Activated naive CD8-positive, alpha-beta T cell treated with anti-CD3 and anti-CD28 coated beads for 36 hours (primary cell): ENCODE data around the gene APLF. TPM values are rescaled to one million over a fixed set of nuclear protein-coding genes. Genes with fewer than 3 reads are reported as not detected.

Source experiments
- DNase-seq: peaks from one replicate; pipeline ENCODE4 v3.0.0; 2021
- H3K27ac Mint-ChIP-seq: one replicate; pipeline ENCODE4 v1.8.0; 2022; ENCODE audit warnings: mild to moderate bottlenecking, moderate library complexity, mixed read lengths
- H3K27me3 Mint-ChIP-seq: one replicate; pipeline ENCODE4 v1.8.0; 2022; ENCODE audit warnings: mild to moderate bottlenecking, mixed read lengths
- H3K36me3 Mint-ChIP-seq: one replicate; pipeline ENCODE4 v1.8.0; 2021; ENCODE audit warnings: mild to moderate bottlenecking, mixed read lengths
- H3K4me1 Mint-ChIP-seq: one replicate; pipeline ENCODE4 v1.8.0; 2021; ENCODE audit warnings: mixed read lengths
- H3K4me3 Mint-ChIP-seq: one replicate; pipeline ENCODE4 v1.8.0; 2022; ENCODE audit warnings: mild to moderate bottlenecking, moderate library complexity, mixed read lengths
- H3K9me3 Mint-ChIP-seq: one replicate; pipeline ENCODE4 v1.8.0; 2022; ENCODE audit warnings: mixed read lengths
- total RNA-seq, 2 experiments: library from RNA; stranded (reverse); gene quantifications; one replicate each; pipeline ENCODE4 v1.2.3, GENCODE V29; 2021

APLF gene
- total RNA-seq, 2 experiments from 2014 or later, result 2.4 to 2.7 TPM

DNA sequence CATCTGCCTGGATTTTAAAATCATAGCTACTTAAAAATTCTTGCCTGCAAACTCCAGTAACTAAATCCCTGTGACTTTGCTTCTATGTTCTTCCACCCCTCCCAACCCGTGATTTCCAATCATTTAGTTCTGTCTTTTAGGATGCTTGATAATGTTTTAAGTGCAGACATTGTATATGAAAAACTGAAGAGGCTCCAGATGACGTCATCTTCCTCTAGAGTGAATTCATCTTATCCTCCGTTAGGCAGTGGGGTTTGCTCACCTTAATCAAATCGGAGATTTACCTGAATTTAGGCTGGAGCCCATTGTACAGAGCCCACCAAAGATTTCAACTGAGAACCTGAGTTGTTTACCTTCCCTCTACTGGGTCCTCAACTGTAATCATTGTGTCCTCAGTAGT lies 11.2 kb upstream of the APLF start:
- no peak for DNase-seq
- H3K4me1 Mint-ChIP-seq, result peaks cover 11% of the 10 kb centered on the region
- H3K27me3 Mint-ChIP-seq, result no peaks in the 10 kb centered on the region
- no peak overlapping the region for H3K27ac Mint-ChIP-seq
- H3K9me3 Mint-ChIP-seq, result no peaks in the 10 kb centered on the region
- H3K4me3 Mint-ChIP-seq, result no peak overlapping the region
- H3K36me3 Mint-ChIP-seq, result no peaks in the 10 kb centered on the region

DNA sequence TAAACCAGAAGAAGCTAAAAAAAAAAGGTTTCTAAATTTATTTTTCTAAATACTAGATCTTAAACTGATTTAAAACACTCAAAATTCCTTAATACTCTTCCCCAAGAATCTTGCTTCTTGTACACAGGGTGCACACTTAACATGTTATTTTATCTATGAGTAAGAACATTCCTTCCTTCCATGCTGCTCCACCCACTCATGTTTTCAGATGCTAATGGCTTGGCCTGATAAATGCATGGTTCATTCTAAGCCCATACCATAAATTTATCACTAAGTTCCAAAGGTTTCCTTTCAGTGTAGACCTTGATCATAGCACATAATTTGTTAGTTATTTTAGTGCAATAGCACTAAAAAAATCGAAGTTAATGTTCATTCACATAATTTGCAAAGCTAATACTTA lies 8.4 kb upstream of the APLF start:
- Mint-ChIP-seq H3K4me3 (no peak overlapping the region), H3K4me1 (peaks cover 3% of the 10 kb centered on the region), H3K27me3 (no peaks in the 10 kb centered on the region), H3K36me3 (no peaks in the 10 kb centered on the region), H3K9me3 (no peaks in the 10 kb centered on the region), H3K27ac (no peak overlapping the region)
- no peak for DNase-seq

DNA sequence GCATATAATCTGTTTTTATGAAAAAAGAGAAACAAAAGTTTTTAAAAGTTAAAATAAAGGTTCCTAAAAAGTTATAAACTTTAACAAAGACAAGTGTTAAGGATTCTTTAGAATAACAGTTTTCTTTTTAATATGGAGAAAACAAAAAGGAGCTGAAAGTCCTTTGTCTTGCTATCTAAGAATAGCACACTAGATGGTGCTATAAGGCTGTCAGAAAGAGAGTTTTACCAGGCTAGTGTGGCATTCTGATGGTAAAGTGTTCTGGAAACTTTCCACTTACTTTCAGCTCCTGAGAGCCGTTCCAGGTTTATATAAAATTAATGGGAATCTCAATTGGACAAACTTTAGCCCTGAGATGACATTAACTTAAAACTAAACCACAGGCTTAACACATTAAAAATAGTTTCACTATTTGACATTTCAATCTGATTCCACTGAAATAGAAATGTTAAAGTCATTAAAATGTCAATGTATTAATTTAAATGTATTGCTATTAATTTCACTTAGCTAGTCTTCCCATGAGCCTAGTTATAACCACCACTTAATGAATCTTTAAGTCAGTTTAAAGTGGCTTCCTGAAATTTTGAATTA lies 4.0 kb upstream of the APLF start:
- DNase-seq, result no peak
- no peaks in the 10 kb centered on the region for H3K9me3 Mint-ChIP-seq
- no peaks in the 10 kb centered on the region for H3K36me3 Mint-ChIP-seq
- H3K4me3 Mint-ChIP-seq, result no peak overlapping the region
- H3K27me3 Mint-ChIP-seq, result no peaks in the 10 kb centered on the region
- no peak overlapping the region for H3K27ac Mint-ChIP-seq
- peaks cover 26% of the 10 kb centered on the region for H3K4me1 Mint-ChIP-seq

DNA sequence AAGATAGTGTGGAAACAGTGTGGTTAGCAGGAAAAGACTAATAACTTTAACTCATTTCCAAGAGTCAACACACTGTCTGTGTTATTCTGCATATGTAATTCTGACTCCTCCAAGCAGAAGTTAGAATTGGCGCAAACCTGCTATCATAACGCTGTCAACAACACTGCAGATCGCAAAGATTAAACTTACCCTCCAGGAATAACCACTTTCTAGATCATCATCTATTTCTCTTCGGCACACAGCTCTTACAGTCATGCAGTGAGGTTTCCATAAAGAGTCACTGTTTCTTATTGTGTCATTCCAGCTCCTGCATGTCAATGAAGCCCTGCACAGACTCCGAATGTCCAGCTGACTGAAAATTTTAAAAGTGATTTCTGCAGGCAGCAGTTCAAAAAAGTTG lies 2.7 kb upstream of the APLF start:
- Mint-ChIP-seq H3K36me3 (peaks cover 2% of the 10 kb centered on the region), H3K4me1 (peaks cover 33% of the 10 kb centered on the region), H3K27ac (no peak overlapping the region), H3K9me3 (no peaks in the 10 kb centered on the region), H3K4me3 (no peak overlapping the region), H3K27me3 (no peaks in the 10 kb centered on the region)
- DNase-seq, result no peak

DNA sequence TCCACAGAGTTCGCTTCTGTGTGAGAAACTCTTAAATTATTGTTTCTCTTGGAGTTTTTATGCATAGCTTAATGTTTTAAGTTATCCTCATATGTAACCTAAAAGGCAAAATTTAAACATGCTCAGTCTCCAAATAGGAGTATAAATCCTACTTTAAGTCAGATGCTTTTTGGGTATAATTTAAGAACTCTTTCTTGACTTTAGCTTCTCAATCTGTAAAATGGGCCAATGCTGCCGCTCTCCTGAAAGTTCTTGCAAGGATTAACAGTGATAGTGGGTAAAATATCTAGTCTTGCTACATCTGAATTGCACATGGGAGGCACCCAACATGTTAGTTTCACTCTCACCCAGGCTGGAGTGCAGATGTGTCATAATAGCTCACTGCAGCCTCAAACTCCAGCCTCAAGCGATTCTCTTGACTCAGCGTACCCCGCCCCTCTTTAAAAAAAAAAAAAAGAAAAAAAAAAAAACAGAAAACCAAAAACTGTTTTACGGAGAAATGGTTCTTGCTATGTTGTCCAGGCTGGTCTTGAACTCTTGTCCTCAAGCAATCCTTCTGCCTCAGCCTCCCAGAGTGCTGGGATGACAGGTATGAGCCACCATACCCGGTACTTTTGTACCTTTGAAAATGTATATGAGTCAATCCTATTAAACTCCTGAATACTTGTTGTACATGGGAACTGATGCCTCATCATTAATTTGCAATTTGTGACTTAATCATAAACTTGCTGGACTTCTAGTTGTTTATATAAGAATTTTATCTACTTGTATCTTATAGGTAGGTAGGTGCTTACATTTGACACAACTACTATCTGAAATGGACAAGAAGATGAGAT lies 2.1 kb upstream of the APLF start:
- Mint-ChIP-seq H3K36me3 (peaks cover 2% of the 10 kb centered on the region), H3K9me3 (no peaks in the 10 kb centered on the region), H3K27me3 (no peaks in the 10 kb centered on the region), H3K4me1 (peaks cover 39% of the 10 kb centered on the region), H3K4me3 (peak overlapping the region; percentile 95), H3K27ac (no peak overlapping the region)
- peak; percentile 45 for DNase-seq

DNA sequence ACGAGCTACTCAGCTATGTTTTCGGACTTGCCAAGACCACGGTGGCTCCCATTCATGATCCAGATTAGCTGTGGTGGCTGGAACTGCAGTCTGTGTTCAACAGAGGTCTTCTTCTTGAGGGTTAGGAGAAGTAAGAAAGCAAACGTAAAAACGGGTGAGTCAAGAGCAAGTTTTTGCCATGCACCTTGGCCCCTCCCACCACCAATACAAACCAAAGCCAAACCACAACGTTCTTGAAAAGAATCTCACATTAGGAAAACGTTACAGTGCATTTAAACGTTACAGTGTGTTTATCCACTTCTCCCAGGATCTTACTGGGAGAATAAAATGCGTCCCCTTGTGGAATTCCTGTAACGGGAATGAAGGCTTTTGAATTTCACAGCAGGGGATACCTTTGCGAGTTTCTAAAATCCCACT lies 1.0 kb upstream of the APLF start:
- H3K27ac Mint-ChIP-seq, result peak overlapping the region; percentile 93
- peak overlapping the region; percentile 95 for H3K4me3 Mint-ChIP-seq
- H3K4me1 Mint-ChIP-seq, result peaks cover 39% of the 10 kb centered on the region
- H3K9me3 Mint-ChIP-seq, result no peaks in the 10 kb centered on the region
- H3K36me3 Mint-ChIP-seq, result peaks cover 2% of the 10 kb centered on the region
- peak; percentile 60 for DNase-seq
- no peaks in the 10 kb centered on the region for H3K27me3 Mint-ChIP-seq

DNA sequence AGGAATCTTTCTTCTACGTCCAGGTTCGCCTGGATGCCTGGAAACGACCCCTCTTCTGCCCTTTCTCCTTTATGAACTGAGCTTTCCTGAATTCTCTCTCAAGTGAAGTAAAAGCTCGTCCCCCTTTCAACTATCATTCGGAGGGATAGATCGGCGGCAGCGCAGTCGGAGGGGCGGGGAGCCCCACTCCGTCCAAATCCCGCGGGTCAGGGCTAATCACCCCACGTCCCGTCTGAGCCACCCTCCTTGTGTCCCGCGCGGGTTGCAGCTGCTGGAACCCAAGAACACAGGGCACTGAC lies 658 bp upstream of the APLF start:
- H3K4me3 Mint-ChIP-seq, result peak overlapping the region; percentile 95
- H3K4me1 Mint-ChIP-seq, result peaks cover 39% of the 10 kb centered on the region
- DNase-seq, result no peak
- H3K9me3 Mint-ChIP-seq, result no peaks in the 10 kb centered on the region
- no peaks in the 10 kb centered on the region for H3K27me3 Mint-ChIP-seq
- H3K27ac Mint-ChIP-seq, result peak overlapping the region; percentile 93
- peaks cover 2% of the 10 kb centered on the region for H3K36me3 Mint-ChIP-seq

DNA sequence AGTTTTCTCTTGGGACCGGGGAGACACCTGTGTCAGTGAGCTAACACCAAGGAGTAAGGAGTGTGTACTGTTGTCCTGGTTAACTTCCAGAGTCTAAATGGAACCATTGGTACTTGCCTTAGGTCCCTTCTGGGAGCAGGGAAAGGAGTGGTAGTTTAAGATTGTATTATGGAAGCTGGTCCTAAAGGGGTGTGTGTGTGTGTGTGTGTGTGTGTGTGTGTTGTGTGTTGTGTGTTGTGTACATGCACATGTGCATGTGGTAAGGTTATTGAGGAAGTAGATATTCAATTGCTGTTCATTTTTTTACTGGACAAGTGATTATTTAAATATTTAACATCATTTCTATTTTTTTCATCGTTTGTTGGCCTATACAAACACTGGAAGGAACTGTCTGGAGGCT lies 1.4 kb downstream of the APLF start:
- no peaks in the 10 kb centered on the region for H3K27me3 Mint-ChIP-seq
- H3K4me3 Mint-ChIP-seq, result peak overlapping the region; percentile 95
- no peak overlapping the region for H3K27ac Mint-ChIP-seq
- DNase-seq, result no peak
- peaks cover 52% of the 10 kb centered on the region for H3K4me1 Mint-ChIP-seq
- H3K9me3 Mint-ChIP-seq, result no peaks in the 10 kb centered on the region
- peaks cover 5% of the 10 kb centered on the region for H3K36me3 Mint-ChIP-seq

DNA sequence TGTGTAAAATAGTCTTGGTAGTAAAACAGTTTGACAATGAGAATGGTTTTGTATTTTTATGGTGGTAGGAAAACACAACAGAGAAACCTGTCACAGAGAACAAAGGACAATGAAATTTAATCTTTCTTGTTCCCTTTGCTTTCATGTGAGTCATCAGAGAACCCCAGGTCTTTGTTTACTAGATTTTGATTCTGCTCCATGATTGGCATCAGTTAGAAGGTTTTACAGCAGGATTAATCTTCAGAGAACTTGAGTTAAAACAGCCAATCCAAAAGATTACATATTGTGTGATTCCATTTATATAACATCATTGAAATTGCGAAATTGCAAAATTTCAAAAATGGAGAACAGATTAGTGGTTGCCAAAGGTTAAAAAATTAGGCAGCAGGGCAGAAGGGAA lies 2.5 kb downstream of the APLF start:
- peaks cover 5% of the 10 kb centered on the region for H3K36me3 Mint-ChIP-seq
- no peak overlapping the region for H3K4me3 Mint-ChIP-seq
- H3K27ac Mint-ChIP-seq, result no peak overlapping the region
- DNase-seq, result no peak
- H3K4me1 Mint-ChIP-seq, result peaks cover 45% of the 10 kb centered on the region
- H3K9me3 Mint-ChIP-seq, result no peaks in the 10 kb centered on the region
- no peaks in the 10 kb centered on the region for H3K27me3 Mint-ChIP-seq

DNA sequence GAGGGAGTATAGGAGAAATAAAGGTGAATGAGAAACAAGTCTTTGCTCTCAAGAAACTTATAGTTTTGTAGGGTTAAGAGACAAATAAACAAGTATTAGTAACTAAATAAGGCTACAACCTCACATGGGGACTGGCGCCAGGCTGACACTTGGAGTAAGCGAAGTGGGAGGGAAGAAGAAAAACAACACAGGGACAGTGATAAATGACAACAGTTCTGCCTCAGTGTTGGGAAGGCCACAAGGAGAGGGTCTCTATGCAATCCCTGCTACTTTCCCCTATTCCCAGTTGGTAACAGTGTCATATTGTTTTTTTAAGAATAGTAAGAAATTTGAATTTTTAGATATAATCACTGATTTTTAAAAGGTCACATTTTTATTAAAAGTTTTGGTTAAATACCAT lies 4.0 kb downstream of the APLF start:
- DNase-seq, result no peak
- H3K27ac Mint-ChIP-seq, result no peak overlapping the region
- peaks cover 31% of the 10 kb centered on the region for H3K4me1 Mint-ChIP-seq
- no peaks in the 10 kb centered on the region for H3K9me3 Mint-ChIP-seq
- H3K36me3 Mint-ChIP-seq, result peaks cover 5% of the 10 kb centered on the region
- no peaks in the 10 kb centered on the region for H3K27me3 Mint-ChIP-seq
- no peak overlapping the region for H3K4me3 Mint-ChIP-seq

DNA sequence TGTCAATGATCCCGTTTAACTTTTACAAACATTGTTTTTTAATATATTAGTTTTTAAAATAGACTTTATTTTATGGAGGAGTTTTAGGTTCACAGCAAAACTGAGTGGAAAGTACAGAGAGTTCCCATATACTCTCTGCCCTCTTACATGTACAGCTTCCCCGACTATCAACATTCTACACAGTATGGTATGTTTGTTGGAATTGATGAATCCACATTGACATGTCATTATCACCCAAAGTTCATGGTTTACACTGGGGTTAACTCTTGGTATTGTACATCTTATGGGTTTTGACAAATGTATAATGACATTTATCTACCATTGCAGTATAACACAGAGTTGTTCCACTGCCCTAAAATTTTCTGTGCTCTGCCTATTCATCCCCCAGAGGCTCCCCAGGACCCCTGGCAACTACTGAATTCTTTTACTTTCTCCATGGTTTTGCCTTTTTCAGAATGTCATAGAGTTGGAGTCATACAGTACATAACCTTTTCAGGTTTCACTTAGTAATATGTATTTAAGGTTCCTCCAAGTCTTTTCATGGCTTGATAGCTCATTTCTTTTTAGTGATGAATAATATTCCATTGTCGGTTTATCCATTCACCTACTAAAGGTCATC lies 5.5 kb downstream of the APLF start:
- DNase-seq, result no peak
- Mint-ChIP-seq H3K4me3 (no peak overlapping the region), H3K9me3 (no peaks in the 10 kb centered on the region), H3K36me3 (peaks cover 10% of the 10 kb centered on the region), H3K27ac (no peak overlapping the region), H3K27me3 (no peaks in the 10 kb centered on the region), H3K4me1 (peaks cover 30% of the 10 kb centered on the region)

DNA sequence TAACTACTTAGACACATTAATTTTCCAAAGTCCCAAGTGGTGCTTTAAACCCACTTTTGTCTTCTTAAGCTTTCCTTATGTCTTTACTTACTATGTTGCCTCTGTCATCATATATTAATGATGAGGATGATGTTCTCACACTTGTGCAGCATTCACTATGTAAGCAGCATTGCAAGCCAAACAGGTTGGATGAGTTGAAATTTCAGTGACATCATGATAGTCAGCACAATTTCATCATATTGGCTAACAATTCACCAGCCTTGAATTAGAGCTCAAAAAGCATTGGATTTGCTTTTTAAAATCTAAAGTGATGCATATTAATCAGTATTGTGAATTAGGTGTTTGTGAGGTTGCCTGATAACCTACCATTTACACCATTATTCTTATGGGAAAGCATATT lies 7.7 kb downstream of the APLF start:
- peaks cover 9% of the 10 kb centered on the region for H3K36me3 Mint-ChIP-seq
- no peak overlapping the region for H3K4me3 Mint-ChIP-seq
- no peak for DNase-seq
- H3K9me3 Mint-ChIP-seq, result no peaks in the 10 kb centered on the region
- peaks cover 15% of the 10 kb centered on the region for H3K4me1 Mint-ChIP-seq
- no peaks in the 10 kb centered on the region for H3K27me3 Mint-ChIP-seq
- no peak overlapping the region for H3K27ac Mint-ChIP-seq

DNA sequence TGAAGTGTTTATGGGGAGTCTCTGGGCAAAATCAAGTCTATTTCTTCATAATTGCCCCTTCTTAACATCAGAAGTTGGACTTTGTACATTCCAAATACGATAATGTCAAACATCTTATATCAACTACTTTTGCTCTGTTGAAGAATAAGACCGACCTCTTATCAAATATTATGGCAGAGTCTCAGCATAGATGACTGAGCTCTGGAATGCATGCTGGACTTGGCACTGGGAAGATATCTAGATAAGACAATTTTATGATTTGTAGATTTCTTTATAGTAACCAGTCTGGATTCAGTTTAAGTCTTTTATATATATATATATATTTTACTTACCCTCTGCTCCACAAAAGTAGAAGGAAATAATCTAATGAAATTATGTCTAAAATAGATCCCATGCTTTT lies 8.2 kb downstream of the APLF start:
- no peak overlapping the region for H3K4me3 Mint-ChIP-seq
- H3K27ac Mint-ChIP-seq, result no peak overlapping the region
- H3K36me3 Mint-ChIP-seq, result peaks cover 9% of the 10 kb centered on the region
- H3K4me1 Mint-ChIP-seq, result peaks cover 14% of the 10 kb centered on the region
- no peaks in the 10 kb centered on the region for H3K9me3 Mint-ChIP-seq
- H3K27me3 Mint-ChIP-seq, result no peaks in the 10 kb centered on the region
- DNase-seq, result no peak

DNA sequence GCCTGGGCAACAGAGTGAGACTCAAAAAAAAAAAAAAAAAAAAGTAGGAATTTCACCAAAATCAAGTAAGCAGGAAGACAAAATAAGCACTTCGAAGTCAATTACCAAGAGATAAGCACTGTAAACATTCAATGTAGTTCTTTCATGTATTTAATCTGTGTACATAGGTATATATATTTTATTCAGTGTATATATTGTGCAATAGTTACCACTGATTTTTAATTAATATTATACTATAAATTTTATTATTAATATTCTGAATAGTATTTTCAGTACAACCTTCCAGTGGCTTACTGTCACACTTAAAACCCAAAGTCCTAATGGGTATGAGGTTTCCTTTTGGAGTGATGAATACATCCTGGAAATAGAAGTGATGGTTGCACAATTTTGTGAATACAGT lies 9.1 kb downstream of the APLF start:
- Mint-ChIP-seq H3K36me3 (peaks cover 9% of the 10 kb centered on the region), H3K27me3 (no peaks in the 10 kb centered on the region), H3K9me3 (no peaks in the 10 kb centered on the region), H3K27ac (no peak overlapping the region), H3K4me1 (peaks cover 18% of the 10 kb centered on the region), H3K4me3 (no peak overlapping the region)
- DNase-seq, result no peak

DNA sequence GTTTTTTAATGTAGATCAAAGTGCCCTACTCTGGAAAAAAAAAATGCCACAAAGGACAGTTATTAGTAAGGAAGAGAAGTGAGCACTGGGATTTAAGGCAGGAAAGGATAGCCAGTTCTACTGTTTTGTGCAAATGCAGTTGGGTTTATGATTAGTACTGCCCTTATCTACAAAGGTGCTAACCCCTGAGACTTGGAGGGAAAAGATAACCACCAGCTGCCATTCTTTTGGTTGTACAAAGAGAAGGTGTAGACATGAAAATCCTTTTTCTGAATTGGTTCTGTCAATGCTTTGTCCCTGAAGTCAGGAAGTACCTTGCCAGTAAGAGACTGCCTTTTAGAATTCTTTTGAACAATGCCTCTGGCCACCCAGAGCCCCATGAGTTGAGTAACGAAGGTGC lies 11.3 kb downstream of the APLF start:
- Mint-ChIP-seq H3K36me3 (peaks cover 6% of the 10 kb centered on the region), H3K9me3 (no peaks in the 10 kb centered on the region), H3K4me3 (no peak overlapping the region), H3K27ac (no peak overlapping the region), H3K27me3 (no peaks in the 10 kb centered on the region), H3K4me1 (peaks cover 6% of the 10 kb centered on the region)
- DNase-seq, result no peak
